H1 (cell line): ENCODE data around the gene HADHB. TPM values are rescaled to one million over a fixed set of nuclear protein-coding genes. Genes with fewer than 3 reads are reported as not detected.

ENCODE experiments used
- CTCF ChIA-PET: fragments of 300-600 bp; sonication (Branson Sonifier 250); formaldehyde crosslinking; loops from one replicate; lab custom pipeline; 2021; ENCODE audit not compliant: partially characterized antibody; lab: Charles Lee
- POLR2A ChIA-PET: fragments of 300-600 bp; sonication (Branson Sonifier 250); formaldehyde crosslinking; loops from one replicate; lab custom pipeline; 2021; ENCODE audit warnings: inconsistent platforms; ENCODE audit not compliant: partially characterized antibody; lab: Charles Lee
- DNase-seq, 2 experiments: peaks; one replicate each; pipeline versions ENCODE4 v3.0.0 to v3.0.0-alpha.2; 2010 to 2022; ENCODE audit warnings: low spot score in 2 of 2, low read depth in 1 of 2, mixed read lengths in 1 of 2
- FAIRE-seq: peaks from 2 replicates; lab custom pipeline; 2011; peaks lifted over from hg19 to GRCh38; lab: Jason Lieb, UNC
- H2AFZ ChIP-seq: 2 replicates; pipeline ENCODE4 v1.8.1; 2012; ENCODE audit warnings: low read length, inconsistent platforms
- H2AK5ac ChIP-seq: 2 replicates; pipeline ENCODE4 v1.6.1; 2013; ENCODE audit warnings: low read depth, low read length
- H2BK120ac ChIP-seq: replicated peaks from 2 replicates; pipeline ENCODE3; 2013; ENCODE audit warnings: low read depth, low read length, inconsistent platforms
- H2BK12ac ChIP-seq: 2 replicates; pipeline ENCODE4 v1.6.1; 2013; ENCODE audit warnings: low read depth, low read length
- H2BK15ac ChIP-seq: 2 replicates; pipeline ENCODE4 v1.6.1; 2013; ENCODE audit warnings: low read length
- H2BK20ac ChIP-seq: 2 replicates; pipeline ENCODE4 v1.6.1; 2013; ENCODE audit warnings: low read length
- H2BK5ac ChIP-seq: 2 replicates; pipeline ENCODE4 v1.6.1; 2013; ENCODE audit warnings: low read depth, low read length
- H3K14ac ChIP-seq: 2 replicates; pipeline ENCODE4 v1.6.1; 2013; ENCODE audit warnings: inconsistent platforms; ENCODE audit not compliant: insufficient read length
- H3K18ac ChIP-seq: 2 replicates; pipeline ENCODE4 v1.6.1; 2013; ENCODE audit warnings: low read length; ENCODE audit errors: extremely low read depth
- H3K23ac ChIP-seq: 2 replicates; pipeline ENCODE4 v1.6.1; 2013; ENCODE audit warnings: inconsistent platforms; ENCODE audit not compliant: insufficient read length
- H3K23me2 ChIP-seq: 2 replicates; pipeline ENCODE4 v1.6.1; 2013; ENCODE audit warnings: low read depth, low read length
- H3K27ac ChIP-seq: 2 replicates; pipeline ENCODE4 v1.6.1; 2011; ENCODE audit warnings: low read depth, low read length, inconsistent platforms
- H3K27me3 ChIP-seq, 4 experiments: replicated peaks in 1 of 4; 1 replicate in 1 of 4; 2 replicates in 3 of 4; pipeline versions ENCODE4 v1.6.1 to v1.8.1; 2011 to 2013; ENCODE audit warnings: low read length in 3 of 4, mild to moderate bottlenecking in 3 of 4, inconsistent platforms in 2 of 4, mixed read lengths in 2 of 4, moderate library complexity in 1 of 4; ENCODE audit not compliant: control insufficient read depth in 3 of 4, insufficient read depth in 3 of 4; ENCODE audit errors: extremely low read depth in 1 of 4
- H3K36me3 ChIP-seq, 4 experiments: 2 replicates each; pipeline versions ENCODE4 v1.6.1 to v1.8.1; 2011 to 2013; ENCODE audit warnings: mild to moderate bottlenecking in 4 of 4, low read length in 3 of 4, moderate library complexity in 2 of 4, control low read depth in 1 of 4, inconsistent platforms in 1 of 4; ENCODE audit not compliant: insufficient read depth in 4 of 4, control insufficient read depth in 2 of 4
- H3K4ac ChIP-seq: replicated peaks from 2 replicates; pipeline ENCODE3; 2013; ENCODE audit warnings: low read length, low read depth, mixed read lengths, inconsistent platforms; ENCODE audit not compliant: insufficient read length
- H3K4me1 ChIP-seq, 4 experiments: replicated peaks in 1 of 4; 1 replicate in 1 of 4; 2 replicates in 3 of 4; pipeline versions ENCODE4 v1.6.1 to v1.8.1; 2011 to 2013; ENCODE audit warnings: low read length in 3 of 4, inconsistent platforms in 2 of 4, mixed read lengths in 1 of 4; ENCODE audit not compliant: insufficient read depth in 4 of 4, control insufficient read depth in 3 of 4
- H3K4me2 ChIP-seq, 2 experiments: 2 replicates each; pipeline versions ENCODE4 v1.6.1 to v1.8.1; 2011 to 2013; ENCODE audit warnings: low read depth in 2 of 2, low read length in 2 of 2, control low read depth in 1 of 2, inconsistent platforms in 1 of 2, mild to moderate bottlenecking in 1 of 2; ENCODE audit not compliant: insufficient read depth in 1 of 2
- H3K4me3 ChIP-seq, 4 experiments: fragments of 200-600, 300-600 bp in 1 of 4; sonication (generic), shearing (Covaris generic), sonication (Bioruptor Twin) in 1 of 4; 2 replicates each; pipeline versions ENCODE4 v1.5.1 to v1.8.1; 2011 to 2016; ENCODE audit warnings: low read length in 4 of 4, low read depth in 3 of 4, control low read depth in 2 of 4, inconsistent platforms in 2 of 4, mild to moderate bottlenecking in 2 of 4, mixed read lengths in 1 of 4, moderate library complexity in 1 of 4; ENCODE audit not compliant: insufficient read depth in 2 of 4; ENCODE audit errors: extremely low read depth in 1 of 4
- H3K56ac ChIP-seq: replicated peaks from 2 replicates; pipeline ENCODE3; 2013; ENCODE audit warnings: low read depth, mild to moderate bottlenecking, mixed read lengths, low read length, inconsistent platforms; ENCODE audit not compliant: insufficient read length
- H3K79me1 ChIP-seq: 2 replicates; pipeline ENCODE4 v1.6.1; 2013; ENCODE audit warnings: low read depth, low read length, control low read depth
- H3K79me2 ChIP-seq, 2 experiments: 2 replicates each; pipeline versions ENCODE4 v1.6.1 to v1.8.1; 2012 to 2013; ENCODE audit warnings: low read length in 2 of 2, mild to moderate bottlenecking in 2 of 2, inconsistent platforms in 1 of 2; ENCODE audit not compliant: insufficient read depth in 2 of 2, control insufficient read depth in 1 of 2
- H3K9ac ChIP-seq, 4 experiments: replicated peaks in 1 of 4; 1 replicate in 1 of 4; 2 replicates in 3 of 4; pipeline versions ENCODE4 v1.6.1 to v1.8.1; 2011 to 2013; ENCODE audit warnings: low read depth in 3 of 4, low read length in 3 of 4, control low read depth in 2 of 4, mild to moderate bottlenecking in 2 of 4, moderate library complexity in 2 of 4, inconsistent platforms in 1 of 4; ENCODE audit errors: extremely low read depth in 1 of 4
- H3K9me3 ChIP-seq, 2 experiments: 2 replicates each; pipeline versions ENCODE4 v1.6.1 to v1.8.1; 2012 to 2013; ENCODE audit warnings: mild to moderate bottlenecking in 2 of 2, moderate library complexity in 2 of 2, control low read depth in 1 of 2, inconsistent platforms in 1 of 2, low read depth in 1 of 2, low read length in 1 of 2, mixed read lengths in 1 of 2; ENCODE audit not compliant: insufficient read depth in 2 of 2
- H4K20me1 ChIP-seq, 2 experiments: replicated peaks in 1 of 2; 2 replicates each; pipeline versions ENCODE3 to v1.8.1; 2011 to 2013; ENCODE audit warnings: inconsistent platforms in 2 of 2, low read length in 2 of 2, mild to moderate bottlenecking in 1 of 2; ENCODE audit not compliant: insufficient read depth in 2 of 2, control insufficient read depth in 1 of 2
- H4K5ac ChIP-seq: 2 replicates; pipeline ENCODE4 v1.6.1; 2013; ENCODE audit warnings: low read length, low read depth, mixed read lengths, inconsistent platforms; ENCODE audit not compliant: insufficient read length
- H4K8ac ChIP-seq: 2 replicates; pipeline ENCODE4 v1.8.0; 2013; ENCODE audit warnings: mild to moderate bottlenecking, moderate library complexity, low read length, inconsistent platforms; ENCODE audit not compliant: insufficient read depth; ENCODE audit errors: extremely low read depth
- H4K91ac ChIP-seq: replicated peaks from 2 replicates; pipeline ENCODE3; 2013; ENCODE audit warnings: low read length, mixed read lengths, inconsistent platforms; ENCODE audit not compliant: insufficient read length
- KDM1A ChIP-seq: fragments of 200-600, 300-600 bp; sonication (generic); IDR thresholded peaks from 2 replicates; pipeline ENCODE4 v1.7.1; 2016; ENCODE audit warnings: mild to moderate bottlenecking, low read length, borderline replicate concordance
- RAD21 ChIP-seq, 2 experiments: IDR thresholded peaks in 1 of 2; conservative IDR thresholded peaks in 1 of 2; 2 replicates each; pipeline ENCODE4 v1.6.1; 2011; ENCODE audit warnings: low read depth in 2 of 2, low read length in 2 of 2, improper control_type of control experiment in 1 of 2, inconsistent platforms in 1 of 2, mild to moderate bottlenecking in 1 of 2, moderate library complexity in 1 of 2
- WGBS, 2 experiments: shearing (Covaris generic) in 1 of 2; methylation state at CpG; one replicate each; pipeline versions ENCODE4 v1.1.6 to v1.1.7; 2013 to 2015; ENCODE audit warnings: low lambda C conversion rate in 2 of 2, mixed read lengths in 2 of 2, inconsistent platforms in 1 of 2, low coverage in 1 of 2, missing lambda C conversion rate in 1 of 2; ENCODE audit not compliant: insufficient replicate concordance in 2 of 2, insufficient coverage in 1 of 2, insufficient read length in 1 of 2; ENCODE audit errors: extremely low coverage in 1 of 2, missing lambda C conversion rate in 1 of 2; 5-methylcytosine and 5-hydroxymethylcytosine counted together
- polyA plus RNA-seq, 7 experiments: library from polyadenylated mRNA; depleted of rRNA in 3 of 7; stranded (reverse) in 5 of 7; unstranded in 2 of 7; fragments of >200 nt in 5 of 7; fragments of 200-250 nt in 2 of 7; gene quantifications; 1 replicate in 5 of 7; 2 replicates in 1 of 7; 4 replicates in 1 of 7; pipeline versions ENCODE4 v1.2.1 to v1.2.3, GENCODE V29; 2011 to 2013; ENCODE audit warnings: missing spikeins in 2 of 7, mixed read lengths in 2 of 7
- total RNA-seq: library from RNA; stranded (reverse); fragmentation: NEBNext Ultra II Directional; extraction: Animal tissue kit (Norgen Biotek cat#: 25700); gene quantifications from 2 replicates; pipeline ENCODE4 v1.2.1, GENCODE V29; 2021

HADHB gene
- total and polyA plus RNA-seq, 2 of the 8 experiments (the other 6 are each of a cell fraction or from before 2014, with no cell fraction given): 47.7 to 52.3 TPM

DNA sequence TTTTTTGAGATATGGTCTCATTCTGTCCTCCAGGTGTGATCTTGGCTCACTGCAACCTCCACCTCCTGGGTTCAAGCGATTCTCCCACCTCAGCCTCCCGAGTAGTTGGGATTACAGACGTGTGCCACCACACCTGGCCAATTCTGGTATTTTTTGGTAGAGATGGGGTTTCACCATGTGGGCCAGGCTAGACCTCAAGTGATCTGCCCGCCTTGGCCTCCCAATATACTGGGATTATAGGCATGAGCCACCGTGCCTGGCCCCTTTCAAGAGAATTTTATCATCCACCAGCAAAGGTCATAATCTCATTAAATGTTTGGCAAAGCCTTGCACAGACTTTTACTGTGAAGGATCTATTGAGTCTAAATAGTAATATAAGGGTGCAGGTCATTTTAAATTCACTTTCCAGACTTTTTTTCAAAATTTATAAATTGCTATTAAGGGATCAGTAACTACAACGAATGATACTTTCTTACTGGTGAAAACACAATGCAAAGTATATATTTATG lies 2.8 kb upstream of the HADHB start:
- Histone ChIP-seq H4K91ac (no peak overlapping the region), H3K23me2 (peaks cover 10% of the 10 kb centered on the region), H2AFZ (no peak overlapping the region), H2BK120ac (no peak overlapping the region), H3K4me1 (peaks cover 0 to 6% (median 1%) of the 10 kb centered on the region in 4 experiments; a peak in 3 of 7 replicates), H2BK12ac (no peak overlapping the region), H3K23ac (no peak overlapping the region), H3K36me3 (peaks cover under 1 to 17% (median 10%) of the 10 kb centered on the region in 4 experiments; a peak in 6 of 8 replicates), H3K27ac (no peak overlapping the region), H3K79me2 (peaks cover 2 to 65% of the 10 kb centered on the region in 2 experiments; a peak in 3 of 4 replicates), H3K27me3 (no peaks in the 10 kb centered on the region), H4K20me1 (peaks cover 0 to 2% of the 10 kb centered on the region in 2 experiments), H3K4ac (no peak overlapping the region), H3K4me2 (peak overlapping the region; percentile 14 to 77; a peak in 2 of 4 replicates), H3K79me1 (no peaks in the 10 kb centered on the region; the same call in 1 of the 2 replicates), H3K18ac (no peak overlapping the region), H4K5ac (no peak overlapping the region), H3K14ac (no peak overlapping the region), H2AK5ac (no peak overlapping the region), H3K4me3 (peak overlapping the region in 2 of 4 experiments; percentile 84 to 86; a peak in 2 of 8 replicates), H2BK15ac (no peak overlapping the region), H4K8ac (no peak overlapping the region; the same call in 1 of the 2 replicates), H2BK20ac (no peak overlapping the region), H3K9me3 (no peaks in the 10 kb centered on the region), H3K9ac (no peak overlapping the region), H3K56ac (no peak overlapping the region), H2BK5ac (no peak overlapping the region)
- DNase-seq (no peak), FAIRE-seq (no peak)
- ChIA-PET CTCF (interaction anchor here (1.4 kb wide), 1 partner anchor 89 kb away, joined by 7 read pairs; no protein-coding TSS in a partner anchor), POLR2A (interaction anchor here (1.1 to 1.5 kb wide), 3 partner anchors 16 to 52 kb away, joined by 3 read pairs; no protein-coding TSS in a partner anchor)
- 74% methylated on average over 6 of the region's 6 CpGs; no CpG with 5 or more reads in 1 of the 2 experiments for WGBS, 2 experiments
- TF ChIP-seq RAD21 (IDR thresholded peaks at IDR 0.05 in 1 of 2, conservative IDR thresholded peaks at IDR 0.05 in 1 of 2; ENCODE audit: low read depth in 2 of 2, low read length in 2 of 2) (no peak), KDM1A (no peak)
